NCI-H446 treated with DMSO at 0.1 percent for 48 hours (cell line): ENCODE measurements around the gene MDFI.

Experiments
- DNase-seq: peaks from one replicate; lab custom pipeline; 2025; lab: John Stamatoyannopoulos, UW

Gene MDFI

DNA sequence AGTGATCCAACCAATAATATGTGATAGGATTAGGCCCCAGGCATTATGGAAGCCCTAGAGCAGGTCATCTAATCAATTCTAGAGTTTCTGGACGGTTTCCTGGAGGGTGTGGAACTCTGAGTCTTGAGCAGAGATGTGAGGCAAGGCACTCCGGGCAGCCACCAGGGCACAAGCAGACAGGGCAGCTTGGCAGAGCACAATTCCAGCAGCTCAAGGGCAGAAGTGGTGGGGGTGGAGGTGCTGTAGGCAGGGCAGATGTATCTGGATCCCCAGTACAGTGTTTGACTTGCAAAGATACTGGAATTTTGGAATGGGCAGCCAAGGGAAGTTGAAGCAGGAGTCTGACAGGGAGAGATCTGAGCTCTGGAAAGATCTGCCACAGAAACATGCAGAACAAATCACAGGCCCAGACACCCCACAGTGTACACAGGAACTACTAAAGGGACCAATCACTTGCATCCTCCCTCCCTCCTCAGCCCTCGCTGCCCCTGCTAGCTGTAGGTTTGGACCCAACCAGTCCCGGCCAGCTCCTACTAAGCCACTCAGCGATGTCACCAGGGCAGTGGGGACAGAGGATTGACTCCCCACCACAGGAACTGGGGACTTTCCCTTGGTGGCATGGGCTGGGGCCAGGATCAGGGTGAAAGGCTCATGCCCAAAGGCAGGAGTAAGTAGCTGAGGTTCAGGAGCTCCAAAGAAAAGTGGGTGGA is 50.1 kb downstream of the MDFI start:
- no peak for DNase-seq

DNA sequence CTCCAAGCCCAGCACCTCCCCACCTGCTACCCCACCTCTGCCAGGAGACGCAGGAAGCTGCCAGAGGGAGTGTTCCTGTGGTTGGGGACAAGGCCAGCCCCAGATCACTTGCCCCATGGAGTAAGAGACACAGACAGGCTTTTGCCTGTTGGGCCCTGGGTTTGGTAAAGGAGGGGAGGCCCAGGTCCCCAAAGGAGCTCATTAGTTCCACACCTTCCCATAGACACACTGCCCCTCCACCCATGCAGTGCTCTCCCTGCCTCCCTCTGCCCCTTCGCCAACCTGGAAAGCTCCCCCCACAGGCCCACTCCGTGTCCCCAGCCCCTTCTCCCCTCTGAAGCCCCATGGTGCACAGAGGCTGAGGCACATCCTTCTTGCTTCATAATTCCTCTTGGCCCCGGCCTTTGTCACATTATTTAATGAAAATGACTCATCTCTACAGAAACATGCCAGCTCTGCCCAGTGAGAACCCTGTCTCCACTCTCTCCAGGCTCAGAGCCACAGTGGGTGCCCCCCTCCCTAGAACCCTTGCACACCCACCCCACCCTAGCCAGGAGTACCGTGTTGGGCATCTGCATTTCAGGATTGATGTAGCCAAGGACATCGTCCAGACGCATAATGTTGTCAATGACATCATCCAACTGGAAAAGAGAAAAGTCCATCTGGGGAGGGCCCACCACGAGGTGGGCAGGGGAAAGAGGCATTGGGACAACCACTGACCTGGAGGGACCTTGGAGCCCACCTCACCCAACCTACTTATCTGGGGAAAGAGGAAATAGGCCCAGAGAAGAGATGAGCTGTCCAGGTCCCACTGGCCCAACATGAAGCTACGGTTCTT is 51.1 kb downstream of the MDFI start:
- DNase-seq: no peak

DNA sequence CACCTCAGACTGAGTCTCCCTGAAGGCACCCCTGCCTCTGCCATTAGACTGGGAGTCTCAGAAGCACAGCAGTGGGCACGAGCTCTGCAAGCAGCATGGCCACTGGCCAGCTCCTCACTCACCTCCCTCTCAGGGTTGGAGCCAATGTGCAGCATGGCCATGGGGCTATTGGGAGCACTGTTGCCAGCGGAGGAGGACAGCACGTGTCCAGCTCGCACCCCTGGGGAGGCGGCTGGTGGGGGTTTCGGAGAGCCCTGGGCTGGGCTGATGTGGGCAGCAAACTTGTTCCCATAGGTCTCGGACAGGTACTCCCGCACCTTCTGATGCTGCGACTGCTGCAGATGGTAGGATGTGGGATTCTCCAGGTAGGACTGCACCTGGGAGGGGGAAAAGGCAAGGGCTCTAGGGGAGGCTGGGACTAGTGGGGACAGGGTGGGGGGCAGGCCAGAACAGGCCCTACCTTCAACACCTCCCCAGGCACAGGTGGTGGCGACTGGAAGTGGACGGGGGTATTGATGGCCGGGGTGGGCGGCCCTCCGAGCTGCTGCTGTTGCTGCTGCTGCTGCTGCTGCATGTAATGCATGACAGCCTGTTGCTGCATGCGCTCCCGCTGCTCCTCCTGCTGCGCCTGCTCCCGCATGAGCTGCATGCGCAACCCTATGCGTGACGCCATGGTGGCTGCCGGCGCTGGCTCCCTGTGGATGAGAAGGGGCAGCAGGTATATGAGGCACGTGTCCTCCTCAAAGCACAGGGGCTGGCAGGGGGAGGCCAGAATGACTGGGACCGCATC is 52.5 kb downstream of the MDFI start:
- no peak for DNase-seq

DNA sequence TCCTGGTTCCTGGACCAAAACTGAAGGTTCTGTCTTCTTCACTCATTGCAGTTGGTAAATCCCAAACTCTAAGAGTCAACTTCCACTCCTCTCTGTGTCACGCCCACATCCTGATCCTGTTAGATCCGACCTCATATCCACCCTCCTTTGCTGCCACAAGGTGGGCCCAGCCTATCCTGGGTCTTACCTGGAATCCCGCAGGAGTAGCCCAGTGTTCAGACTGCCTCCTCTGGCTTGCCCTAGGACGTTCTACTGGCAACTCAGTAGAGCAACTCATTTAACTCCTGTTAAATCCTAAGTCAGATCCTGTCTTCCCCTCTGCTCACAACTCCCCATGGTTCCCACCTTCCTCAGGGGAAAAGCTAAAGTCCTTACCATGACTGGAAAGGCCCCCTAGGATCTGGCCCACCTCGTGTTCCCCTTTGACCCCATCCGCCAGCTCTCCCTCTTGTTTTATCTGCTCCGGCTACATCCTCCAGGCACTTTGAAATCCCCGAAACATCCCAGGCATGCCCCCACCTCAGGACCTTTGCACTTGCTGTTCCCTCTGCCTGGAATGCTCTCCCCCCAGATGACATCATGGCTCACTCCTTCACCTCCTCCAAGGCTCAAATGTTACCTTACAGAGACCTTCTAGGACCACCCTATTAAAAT is 53.3 kb downstream of the MDFI start:
- DNase-seq: no peak

DNA sequence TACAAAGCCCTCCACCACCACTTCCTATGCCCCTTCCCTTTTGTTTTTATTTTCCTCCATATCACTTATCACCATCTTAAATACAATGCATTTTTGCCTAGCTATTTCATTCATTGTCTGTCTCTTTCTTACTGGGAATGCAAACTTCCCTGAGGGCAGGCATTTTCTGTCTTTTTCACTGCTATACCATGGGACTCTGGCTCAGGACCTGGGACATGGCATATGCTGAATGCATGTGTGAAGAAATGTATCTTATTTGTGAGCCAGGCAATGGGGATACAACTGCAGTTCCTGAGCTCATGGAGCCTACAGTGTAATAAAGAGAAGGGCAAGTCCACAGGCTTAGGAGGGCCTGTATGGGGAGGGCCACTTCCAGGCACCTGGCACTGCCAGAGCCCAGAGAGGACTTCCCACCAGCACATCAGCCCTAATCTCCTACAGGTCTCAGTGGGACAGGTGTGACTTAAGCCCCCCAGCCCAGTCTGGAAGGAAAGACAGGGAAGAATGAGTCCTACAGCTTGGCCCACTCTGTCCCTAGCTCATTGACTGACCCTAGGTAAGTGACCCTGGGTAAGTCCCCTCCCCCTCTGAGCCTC is 53.9 kb downstream of the MDFI start:
- DNase-seq: no peak

DNA sequence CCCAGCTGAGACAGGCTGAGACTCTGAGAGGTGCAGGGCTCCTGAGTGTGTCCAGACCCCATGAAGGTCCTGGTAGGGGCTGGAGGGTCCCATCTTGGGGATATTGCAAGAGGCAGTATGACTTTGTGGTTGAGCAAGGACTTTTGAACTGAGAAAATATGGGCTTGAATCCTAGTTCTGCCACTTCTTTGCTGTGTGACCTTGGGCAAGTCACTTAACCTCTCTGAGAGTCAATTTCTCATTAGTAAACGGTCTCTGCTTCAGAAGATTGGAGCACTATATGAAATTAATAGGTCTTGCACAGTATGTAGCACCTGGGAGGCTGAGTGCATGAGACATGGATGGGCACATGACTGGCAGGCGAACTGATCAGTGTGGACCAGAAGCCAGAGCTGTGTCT is 54.5 kb downstream of the MDFI start:
- DNase-seq: no peak

DNA sequence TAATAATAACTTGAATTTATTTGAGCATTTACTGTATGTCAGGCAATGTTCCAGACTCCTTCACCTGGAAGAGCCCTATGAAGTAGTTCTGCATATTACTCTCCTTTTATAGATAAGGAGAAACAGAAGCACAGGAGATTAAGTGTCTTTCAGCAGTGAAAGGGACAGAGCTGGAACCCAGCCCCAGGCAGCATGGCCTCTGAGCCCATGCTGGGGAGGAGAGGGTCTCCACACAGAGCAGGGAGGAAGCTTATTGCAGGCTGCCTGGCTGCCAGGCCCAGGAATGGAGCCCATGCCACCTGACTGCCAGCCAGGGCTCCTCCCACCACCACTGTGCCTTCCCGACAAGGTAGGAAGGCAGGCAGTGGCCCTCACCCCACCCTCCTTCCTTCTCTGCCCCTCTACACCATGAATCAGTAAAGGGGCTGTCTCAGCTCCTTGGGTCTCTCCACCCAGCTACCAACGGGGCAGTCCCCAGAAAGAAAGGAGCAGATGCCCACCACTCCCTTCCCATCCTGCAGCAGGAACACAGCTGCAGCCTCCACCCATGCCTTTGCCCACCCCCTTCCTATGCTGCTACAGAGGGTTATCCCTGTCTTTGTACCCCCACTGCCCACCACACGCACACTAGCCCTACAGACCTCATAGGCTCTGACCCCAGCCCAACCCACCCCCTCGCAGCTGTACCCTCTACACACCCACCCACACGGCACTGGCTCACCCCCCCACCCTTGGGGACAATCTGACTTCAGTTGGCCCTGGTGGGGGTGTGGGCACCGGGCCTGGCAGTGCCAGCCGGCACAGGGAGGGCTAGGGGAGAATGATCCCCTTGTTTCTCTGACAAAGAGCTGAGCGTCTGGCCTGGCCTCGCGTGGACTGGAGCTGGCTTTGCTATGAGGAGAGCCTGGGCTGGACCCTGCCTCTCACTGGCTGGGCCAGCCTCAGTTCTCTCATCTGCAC is 55.3 kb downstream of the MDFI start:
- DNase-seq: no peak

DNA sequence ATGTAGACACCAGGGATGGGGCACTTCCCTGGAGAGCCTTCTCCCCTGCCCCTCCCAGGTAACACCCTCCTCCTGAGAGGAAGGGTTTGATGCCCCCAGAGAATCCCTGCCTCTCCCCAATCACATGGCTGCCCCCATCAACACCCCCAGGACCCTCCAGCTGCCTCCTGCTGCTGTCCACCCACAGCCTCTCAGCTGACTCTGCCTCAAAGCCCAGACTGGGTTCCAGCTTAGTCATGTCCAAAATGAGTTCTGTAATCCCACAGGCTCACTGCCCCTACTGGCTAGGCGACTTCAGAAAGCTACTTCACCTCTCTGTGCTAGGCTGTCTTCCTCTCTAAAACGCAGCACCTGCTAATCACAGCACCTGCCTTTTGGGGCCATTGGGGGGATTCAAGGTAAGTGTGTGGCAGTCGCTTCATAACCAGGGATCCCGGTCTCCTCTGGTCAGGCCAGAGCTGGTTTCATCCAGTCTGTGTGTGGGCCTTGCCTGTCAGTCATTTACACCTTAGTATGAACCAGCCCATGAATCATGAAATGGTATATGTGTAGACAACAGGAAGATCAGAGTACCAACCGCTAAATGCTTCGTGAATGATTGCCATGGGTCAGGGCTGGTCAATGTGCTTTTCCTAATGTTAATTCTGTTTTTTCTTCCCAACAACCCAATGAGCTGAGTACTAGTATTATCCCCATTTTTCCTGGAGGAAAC is 56.7 kb downstream of the MDFI start:
- no peak for DNase-seq

DNA sequence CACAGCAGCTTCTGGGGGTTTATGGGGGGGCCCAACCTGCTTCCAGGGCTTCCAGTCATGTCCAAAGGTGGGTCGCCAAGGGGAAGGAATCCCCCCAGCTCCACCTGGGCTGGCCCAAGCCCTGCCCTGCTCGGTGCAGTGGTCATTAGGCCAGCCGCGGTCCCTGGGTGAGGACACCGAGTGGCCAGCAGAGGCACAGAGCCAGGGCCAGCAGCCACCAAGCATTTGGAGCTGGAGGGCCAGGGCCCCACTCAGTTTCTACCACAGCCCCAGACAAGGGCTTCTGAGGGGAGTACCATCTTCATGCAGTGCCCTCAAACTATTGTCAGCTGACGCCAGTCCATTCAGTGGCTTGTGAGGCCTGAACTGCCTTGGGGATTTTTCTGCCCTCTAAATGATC is 57.6 kb downstream of the MDFI start:
- DNase-seq: no peak

DNA sequence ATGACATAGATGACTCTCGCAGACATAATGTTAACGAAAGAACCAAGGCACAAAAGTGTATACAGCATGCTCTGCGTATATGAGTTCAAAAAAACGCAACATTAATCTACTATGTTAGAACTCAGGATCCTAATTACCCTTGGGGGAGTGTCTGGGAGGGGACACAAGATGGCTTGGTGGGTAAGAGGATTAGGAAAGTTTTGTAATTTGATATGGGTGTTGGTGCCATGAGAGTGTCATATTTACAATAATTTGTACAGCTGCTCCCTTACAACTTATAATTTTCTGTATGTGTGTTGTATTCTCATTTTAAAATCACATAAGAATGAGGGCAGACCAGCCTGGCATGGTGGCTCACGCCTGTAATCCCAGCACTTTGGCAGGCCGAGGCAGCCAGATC is 58.5 kb downstream of the MDFI start:
- DNase-seq: no peak

DNA sequence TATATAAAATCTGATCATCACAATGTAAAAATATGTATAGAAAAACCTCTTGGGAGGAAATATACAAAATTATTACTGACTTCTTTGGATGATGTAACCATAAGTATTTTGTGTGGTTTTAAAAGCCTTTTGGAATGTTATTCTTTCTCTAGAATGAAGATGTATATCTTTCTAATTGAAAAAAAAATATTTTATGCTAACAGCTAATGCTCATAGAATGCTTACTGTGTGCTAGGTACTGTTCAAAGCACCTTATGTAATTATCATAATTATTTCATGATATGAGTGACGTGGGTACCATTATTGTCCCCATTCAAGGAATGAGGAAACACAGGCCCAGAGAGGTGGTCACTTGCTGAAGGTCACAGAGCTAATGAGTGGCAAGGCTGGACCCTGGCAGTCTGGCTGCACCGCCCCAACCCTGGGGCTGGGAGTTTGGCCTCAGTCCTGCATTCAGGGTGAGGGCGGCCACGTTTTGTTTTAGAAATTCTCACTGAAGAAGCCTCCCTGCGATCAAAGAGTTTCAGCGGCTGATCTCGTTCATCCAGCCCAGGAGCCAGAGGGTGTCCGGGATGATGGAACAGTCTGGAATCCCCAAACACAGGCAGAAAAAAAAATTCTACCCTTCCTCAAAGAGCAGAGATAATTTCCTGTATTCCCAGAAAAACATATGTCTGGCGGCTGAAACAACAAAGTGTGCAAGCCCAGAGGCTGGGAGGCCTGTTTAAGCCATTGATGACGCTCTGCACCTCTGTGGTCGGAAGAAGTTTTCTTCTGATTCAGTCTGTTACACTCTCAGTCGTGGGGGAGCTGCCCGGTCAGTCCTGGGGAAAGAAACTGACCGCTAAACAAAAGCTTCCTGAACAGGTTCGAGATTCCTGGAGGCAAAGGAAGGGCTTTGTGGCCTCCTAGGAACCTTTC is 59.9 kb downstream of the MDFI start:
- no peak for DNase-seq

DNA sequence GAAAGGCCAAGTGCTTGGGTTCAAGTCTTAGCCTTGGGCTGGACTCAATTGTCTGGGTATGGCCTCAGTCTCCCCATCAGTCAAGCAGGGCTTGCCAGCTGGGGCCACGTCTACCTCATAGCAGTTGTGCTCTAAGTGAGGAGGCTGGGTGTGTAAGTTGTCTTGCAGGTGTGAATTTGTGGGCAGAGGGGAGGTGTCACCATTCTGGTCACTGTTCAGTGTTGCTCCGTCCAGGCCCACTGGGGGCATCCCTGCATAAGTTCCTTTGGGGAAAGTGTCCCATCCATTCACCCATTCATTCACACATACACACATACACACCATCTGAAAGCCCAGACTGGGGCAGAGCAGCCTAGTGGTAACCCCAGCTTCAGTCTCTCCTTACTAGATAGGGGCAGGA is 60.8 kb downstream of the MDFI start:
- no peak for DNase-seq

DNA sequence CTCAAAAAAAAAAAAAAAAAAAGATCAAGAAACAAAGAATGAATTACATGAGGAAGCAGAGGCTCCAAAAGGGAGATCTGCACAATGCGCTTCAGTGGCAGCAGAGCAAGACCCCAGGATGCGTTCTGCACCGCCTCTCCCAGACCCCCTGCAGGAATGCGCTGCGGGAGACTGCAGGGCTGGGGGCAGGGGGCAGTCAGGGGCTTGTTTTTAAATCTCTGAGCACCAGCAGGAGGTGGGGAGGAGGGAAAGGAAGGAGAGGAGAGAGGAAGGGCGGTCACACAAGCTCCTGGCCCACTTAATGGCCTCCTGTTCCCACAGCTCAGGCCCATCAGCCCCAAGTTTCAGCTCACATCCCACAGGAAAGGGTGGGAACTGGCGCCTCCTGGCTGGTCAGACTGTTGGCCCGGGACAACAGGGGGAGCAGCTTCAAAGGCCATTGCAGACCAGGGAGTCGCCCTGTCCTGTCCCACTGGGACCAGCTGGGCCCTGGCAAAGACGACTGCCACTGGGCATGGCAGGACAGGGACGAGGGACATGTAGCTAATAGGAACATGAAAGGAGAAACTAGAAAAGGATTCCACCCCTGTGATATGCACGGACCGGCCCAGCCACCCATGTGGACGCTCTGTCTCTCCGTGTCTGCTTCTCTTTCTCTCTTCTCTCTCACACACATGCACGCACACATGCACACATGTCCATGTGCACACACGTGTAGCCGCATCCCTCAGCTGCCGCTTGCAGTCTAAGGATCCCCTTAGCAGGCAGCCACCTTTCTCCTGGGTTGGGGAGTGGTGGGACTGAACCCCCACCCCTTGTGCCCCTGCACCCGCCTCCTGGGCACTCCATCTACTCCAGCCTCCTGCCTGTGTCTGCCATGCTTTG is 62.4 kb downstream of the MDFI start:
- DNase-seq: no peak

DNA sequence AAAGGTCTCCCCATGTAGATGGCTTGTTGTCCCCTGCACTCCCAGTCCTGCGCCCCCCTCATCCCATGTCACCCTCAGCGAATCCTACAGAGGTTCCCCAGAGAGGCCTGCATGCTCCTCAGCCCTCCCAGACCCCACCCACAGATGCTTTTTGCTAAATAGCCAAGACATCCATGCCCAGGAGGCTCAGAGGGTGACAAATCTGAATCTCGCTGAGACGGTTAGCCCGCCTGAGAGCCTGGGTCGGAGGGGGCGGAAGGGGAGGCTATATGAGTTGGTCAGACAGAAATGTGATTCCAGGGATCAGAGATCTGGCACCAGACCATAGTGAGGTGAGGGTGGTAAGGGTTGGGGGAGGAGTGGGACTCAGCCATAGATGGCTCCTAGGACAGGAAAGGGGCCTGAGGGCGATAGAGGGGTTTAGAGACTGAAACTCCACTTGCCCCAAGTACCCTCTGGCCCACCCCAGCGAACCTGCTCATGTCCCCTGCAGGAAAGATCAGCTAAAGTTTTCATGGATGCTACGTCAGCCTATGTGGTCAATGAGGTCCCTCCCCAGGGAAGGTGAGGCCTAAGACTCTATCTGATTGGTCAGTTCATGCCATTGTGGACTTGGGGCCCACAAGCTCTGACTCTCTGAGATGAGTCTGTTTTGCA is 63.9 kb downstream of the MDFI start:
- no peak for DNase-seq

DNA sequence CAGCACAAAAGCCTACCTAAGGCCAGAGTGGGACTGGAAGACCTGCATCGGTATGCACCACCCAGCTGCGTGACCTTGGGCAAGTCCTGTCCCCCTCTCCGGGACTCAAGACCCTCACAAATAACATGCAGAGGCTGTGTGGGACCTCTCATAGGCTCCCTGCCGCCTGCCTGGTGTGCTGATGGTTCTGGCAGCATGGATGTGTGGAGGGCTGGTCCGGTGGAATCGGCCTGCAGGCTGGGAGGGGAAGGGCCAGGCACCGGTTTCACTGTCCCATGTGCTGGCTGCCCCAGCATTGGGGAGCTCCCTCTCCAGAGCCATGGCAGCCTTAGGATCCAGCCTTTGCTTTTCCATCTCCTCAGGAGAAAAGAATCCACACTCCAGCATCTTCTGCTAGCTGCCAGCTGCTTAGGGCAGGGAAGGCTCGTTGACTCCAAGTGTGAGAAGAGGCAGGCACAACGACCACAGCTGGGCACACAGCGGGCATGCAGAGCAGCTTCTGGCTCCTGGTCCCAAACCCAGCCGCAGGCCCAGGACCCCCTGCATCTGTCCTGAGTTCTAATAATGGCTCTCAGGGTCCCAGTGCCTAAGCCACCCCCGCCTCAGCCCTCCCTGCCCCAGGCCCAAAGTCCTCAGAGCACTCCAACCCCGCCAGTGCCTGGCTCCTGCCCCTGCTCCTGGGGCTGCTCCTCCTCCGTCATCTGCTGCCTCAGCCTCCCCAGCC is 64.7 kb downstream of the MDFI start:
- DNase-seq: no peak
